ENCODE measurements around the gene TRIM26.

TRIM26 gene

GRCh38 chr6:30211306-30211705 is 1.9 kb downstream of the TRIM26 start:
- no peak for DNase-seq (ENCODE audit: low read depth in 2 of 2)

- DNase-seq (ENCODE audit: low read depth in 2 of 2) = no peak
These were observed 5.4 kb downstream of the TRIM26 start for GRCh38 chr6:30207619-30208295.

DNA sequence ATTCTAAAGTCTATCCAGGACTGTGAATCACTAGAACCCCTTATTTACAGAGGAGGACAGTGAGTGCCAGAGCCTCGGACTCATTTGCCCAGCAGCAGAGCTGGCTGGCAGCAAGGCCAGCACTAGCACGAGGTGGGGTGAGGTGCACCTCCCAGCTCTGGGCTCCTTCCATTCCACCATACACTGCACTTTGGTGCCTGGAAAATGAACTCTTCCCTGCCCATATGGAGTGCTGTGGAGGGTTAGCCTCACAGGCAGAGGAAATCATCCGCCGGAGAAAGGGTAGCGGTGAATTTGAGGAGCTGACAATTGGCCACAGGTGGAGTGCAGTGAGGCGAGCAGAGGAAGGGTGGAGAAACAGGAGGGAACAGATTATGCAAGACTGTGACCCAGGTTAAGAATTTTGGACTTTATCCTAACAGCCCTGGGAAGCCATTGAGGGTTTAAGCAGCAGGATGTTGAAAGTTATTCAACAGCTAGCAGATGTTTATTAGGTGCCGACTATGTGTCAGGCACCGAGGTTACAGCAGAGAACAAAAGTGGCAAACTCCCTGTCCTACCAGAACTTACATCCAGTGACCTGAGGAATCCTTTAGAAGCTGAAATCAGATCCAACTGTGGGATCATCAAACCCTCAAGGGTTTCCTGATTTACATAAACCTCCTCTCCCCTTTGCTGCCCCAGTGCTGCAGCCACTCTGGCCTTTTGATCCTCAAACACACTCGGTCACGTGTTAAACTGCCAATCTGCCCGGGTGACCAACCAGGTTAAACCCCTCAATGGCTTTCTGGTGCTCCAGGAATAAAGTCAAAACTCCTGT is 6.2 kb downstream of the TRIM26 start:
- no peak for DNase-seq (ENCODE audit: low read depth in 2 of 2)

DNA sequence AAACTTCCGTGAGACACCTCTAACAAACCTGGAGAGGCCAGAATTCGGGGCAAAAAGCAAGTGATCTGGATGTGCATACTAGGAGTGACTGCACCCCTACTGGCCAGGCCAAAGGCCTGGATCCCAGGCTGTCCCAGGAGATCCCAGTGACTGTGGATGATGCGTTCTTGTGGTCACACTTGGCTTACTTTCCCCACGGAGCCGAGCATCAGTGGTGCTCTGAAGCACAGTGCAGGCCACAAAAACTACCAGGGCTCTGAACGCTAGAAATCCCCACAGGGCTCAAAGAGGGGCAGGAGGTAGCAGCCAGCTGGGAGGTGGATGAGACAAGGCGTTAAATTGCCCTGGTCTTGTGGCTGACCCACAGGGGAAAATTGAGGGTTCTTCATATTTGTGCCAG is 7.1 kb downstream of the TRIM26 start:
- DNase-seq (ENCODE audit: low read depth in 2 of 2) = no peak

- DNase-seq (ENCODE audit: low read depth in 2 of 2) = no peak
These were observed 9.1 kb downstream of the TRIM26 start for GRCh38 chr6:30204116-30204515.

DNA sequence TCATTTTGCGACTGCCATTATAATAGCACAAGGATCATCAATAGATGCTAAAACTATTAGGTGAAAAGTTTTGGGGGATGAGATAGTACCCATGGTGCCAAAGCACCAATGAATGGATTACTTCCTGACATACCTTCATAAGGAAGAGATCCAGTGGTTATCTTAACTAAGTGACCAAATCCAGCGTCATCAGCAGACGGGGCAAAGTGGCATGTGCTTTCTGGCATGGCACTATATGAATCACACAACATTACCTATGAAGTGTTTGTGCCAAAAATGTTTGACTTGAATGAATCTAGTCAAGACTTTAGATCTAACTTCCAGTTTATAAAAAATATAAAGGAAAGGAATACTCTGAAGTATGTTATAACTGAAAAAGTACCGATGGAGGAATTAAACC is 10.8 kb downstream of the TRIM26 start:
- DNase-seq (ENCODE audit: low read depth in 2 of 2) = no peak

DNA sequence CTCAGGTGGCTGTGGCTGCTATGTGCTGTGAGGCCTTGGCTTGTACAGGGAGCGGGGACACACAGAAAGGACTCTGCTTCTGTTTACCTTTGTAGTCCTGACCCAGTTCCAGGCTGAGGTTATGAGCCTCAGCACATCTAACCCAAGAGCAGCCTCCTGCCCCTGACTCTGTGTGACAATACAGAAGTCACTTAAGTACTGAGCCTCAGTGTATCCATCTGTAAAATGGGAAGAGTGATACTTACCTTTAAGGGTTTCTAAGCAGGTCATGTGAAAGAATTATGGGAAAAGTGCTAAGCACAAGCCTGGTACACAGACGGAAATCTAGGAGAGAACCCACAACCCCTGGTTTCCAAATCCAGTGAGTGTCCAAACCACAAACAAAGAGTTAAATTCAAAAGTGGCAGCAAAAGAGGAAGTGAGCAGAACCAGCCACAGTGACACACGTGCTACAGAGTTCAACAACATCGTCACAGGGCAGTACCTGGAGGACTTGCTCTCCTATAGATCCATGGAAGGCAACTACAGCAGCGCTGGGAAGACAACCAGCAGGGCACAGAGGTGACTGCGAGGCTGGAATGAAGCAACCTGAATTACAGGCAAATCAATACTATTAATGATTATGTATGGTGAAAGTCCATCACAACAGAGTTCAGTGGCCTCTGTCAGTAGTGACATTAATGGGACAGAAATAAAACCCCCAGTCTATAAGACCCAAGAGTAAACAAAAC is 12.5 kb downstream of the TRIM26 start:
- DNase-seq (ENCODE audit: low read depth in 2 of 2) = no peak

DNA sequence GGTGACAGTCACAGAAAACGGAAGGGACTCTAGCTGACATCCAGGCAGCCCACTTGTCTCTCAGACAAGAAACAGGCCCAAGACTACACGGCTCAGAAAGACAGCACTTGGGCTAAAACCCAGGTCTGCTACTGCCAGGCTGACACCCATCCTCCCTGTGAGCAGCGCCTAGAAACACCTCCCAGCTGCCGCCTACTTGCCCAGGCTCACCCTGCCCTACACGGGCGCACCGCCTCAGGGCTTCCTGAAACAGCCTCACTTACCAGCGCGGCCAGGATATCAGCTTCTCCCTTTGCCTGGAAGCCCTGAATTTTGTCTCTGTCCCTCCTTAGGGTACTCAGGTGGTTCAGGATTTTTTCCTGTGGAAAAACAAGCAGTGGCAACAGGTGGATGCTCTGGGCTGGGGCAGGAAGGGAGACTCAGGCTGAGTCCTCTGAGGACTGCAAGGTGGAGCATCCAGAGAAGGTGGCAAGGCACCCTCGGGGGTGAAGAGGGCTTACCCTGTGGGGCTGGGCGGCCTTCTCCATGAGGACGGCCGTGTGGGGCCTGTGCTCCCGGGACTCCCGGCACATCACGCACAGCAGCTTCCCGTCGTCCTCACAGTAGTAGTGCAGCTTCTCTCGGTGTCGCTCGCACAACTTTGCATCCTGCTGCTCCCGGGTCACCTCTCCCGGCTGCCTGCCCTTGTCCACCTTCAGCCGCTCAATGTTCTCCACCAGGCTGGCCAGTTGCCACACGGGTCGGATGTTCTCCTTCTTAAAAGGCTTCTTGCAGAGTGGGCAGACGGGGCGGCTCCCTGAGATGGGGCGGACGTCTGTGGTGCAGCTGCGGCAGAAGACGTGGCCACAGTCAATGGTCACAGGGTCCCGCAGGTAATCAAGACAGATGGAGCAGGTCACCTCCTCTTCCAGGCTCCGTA is 14.8 kb downstream of the TRIM26 start:
- no peak for DNase-seq (ENCODE audit: low read depth in 2 of 2)

DNA sequence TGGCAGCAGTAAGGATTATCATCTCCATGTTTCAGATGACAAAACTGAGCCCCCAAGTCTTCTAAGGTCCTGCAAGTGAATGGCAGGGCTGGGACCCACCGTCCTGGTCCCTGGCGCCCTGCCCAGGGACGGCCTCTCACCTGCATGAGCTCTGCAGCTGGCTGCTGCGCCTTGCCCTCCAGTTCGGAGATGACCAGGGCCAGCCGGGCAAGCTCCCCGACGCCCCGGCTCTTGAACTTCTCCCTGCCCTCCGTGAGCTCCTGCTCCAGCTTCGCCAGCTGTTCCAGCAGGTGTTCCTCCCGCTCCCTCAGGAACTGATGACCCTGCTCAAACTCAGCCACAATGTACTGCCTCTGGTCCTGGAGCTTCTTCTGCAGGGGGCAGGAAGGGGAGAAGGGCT is 16.8 kb downstream of the TRIM26 start:
- no peak for DNase-seq (ENCODE audit: low read depth in 2 of 2)

GRCh38 chr6:30195951-30196350 is 17.3 kb downstream of the TRIM26 start:
- DNase-seq (ENCODE audit: low read depth in 2 of 2) = no peak

GRCh38 chr6:30194797-30195690 is 18.2 kb downstream of the TRIM26 start:
- no peak for DNase-seq (ENCODE audit: low read depth in 2 of 2)

GRCh38 chr6:30192076-30192475 is 21.1 kb downstream of the TRIM26 start:
- DNase-seq (ENCODE audit: low read depth in 2 of 2) = no peak

DNA sequence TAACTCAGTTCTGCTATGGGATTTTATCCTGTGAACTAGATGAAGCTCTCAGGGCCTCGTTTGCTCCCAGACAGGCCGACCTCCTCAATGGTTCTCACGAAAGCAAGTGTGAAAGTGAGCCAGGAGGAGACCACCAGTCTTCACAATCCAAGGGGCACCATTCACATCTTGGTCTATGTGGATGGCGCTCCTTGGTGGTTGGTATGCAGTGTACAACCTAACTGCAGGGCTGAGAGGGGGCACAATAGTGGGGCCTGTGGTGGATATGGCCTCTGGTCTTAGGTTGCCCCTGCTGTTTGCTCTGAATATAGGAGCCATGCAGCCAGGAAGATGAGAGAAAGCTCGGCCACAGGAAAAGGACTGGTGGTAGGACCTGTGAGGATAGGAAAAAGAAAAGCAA is 24.7 kb downstream of the TRIM26 start:
- DNase-seq (ENCODE audit: low read depth in 2 of 2) = no peak

- no peak for DNase-seq (ENCODE audit: low read depth in 2 of 2)
These were observed 27.2 kb downstream of the TRIM26 start for GRCh38 chr6:30185846-30186484.

- no peak for DNase-seq (ENCODE audit: low read depth in 2 of 2)
These were observed 28.7 kb downstream of the TRIM26 start for GRCh38 chr6:30184417-30185031.

DNA sequence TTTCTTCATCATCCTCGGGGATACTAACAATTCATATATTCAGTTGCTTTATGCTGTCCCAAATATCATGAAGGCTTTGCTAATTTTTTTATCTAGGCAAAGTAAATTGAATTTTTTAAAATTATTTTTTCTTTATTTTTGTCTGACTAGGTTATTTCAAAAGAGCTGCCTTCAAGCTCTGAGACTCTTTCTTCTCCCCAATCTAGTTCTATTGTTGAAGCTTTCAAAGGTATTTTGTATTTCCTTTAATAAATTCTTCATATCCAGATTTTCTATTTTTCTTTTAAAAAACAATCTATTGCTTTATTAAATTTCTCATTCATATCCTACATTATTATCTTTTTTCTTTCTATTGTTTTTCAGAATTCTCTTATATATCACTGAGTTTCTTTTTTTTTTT is 33.1 kb downstream of the TRIM26 start:
- no peak for DNase-seq (ENCODE audit: low read depth in 2 of 2)

DNA sequence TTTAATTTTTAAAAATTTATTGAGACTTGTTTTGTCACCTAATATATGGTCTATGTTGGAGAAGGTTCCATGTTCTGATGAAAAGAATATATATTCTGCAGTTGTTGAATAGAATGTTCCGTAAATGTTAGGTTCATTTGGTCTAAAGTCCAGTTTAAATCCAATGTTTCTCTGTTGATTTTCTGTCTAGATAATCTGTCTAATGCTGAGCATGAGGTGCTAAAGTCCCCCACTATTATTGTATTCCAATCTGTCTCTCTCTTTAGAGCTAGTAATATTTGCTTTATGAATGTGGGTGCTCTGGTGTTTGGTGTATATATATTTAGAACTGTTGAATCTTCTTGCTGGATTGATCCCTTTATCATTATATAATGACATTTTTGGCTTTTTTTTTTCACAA is 34.4 kb downstream of the TRIM26 start:
- DNase-seq (ENCODE audit: low read depth in 2 of 2) = no peak

GRCh38 chr6:30175765-30176164 is 37.4 kb downstream of the TRIM26 start:
- DNase-seq (ENCODE audit: low read depth in 2 of 2) = no peak

DNA sequence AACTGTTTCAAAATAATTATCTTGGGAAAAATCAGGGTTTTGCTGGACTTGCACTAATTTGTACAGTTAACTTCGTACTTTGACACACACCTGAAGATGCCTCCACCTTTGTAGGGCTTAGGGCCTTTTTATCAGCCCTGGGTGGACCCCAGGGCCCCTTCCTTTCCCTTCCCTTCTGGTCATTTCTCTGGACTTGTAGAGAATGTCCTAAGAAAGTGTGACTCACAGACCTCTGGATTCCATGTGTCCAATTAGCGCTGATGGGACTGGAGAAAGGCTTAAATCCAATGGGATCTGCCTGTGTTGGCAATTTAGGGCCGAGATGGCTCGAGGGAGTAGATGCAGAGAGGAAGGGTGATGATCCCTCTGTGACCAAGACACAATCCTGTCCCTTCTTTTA is 40.5 kb downstream of the TRIM26 start:
- no peak for DNase-seq (ENCODE audit: low read depth in 2 of 2)
